PC-9 (cell line): Measurements from ENCODE around the gene ZNF680.

Experiments
- CTCF ChIP-seq: fragments of 200-600 bp; sonication (generic); conservative IDR thresholded peaks from 2 replicates; pipeline ENCODE4 v1.6.1; 2017; ENCODE audit warnings: mixed run types, antibody characterized with exemption, mild to moderate bottlenecking, moderate library complexity
- EZH2 ChIP-seq: fragments of 200-600 bp; sonication (generic); IDR thresholded peaks from 2 replicates; pipeline ENCODE4 v1.8.0; 2017; ENCODE audit warnings: antibody characterized with exemption, low read depth

- TF ChIP-seq CTCF (no peak), EZH2 (no peak)
Measured at GRCh38 chr7:64541438-64542359, 21.2 kb downstream of the ZNF680 start.
